ENCODE measurements around the gene KRTAP5-7. TPM values are rescaled to one million over a fixed set of nuclear protein-coding genes. Genes with fewer than 3 reads are reported as not detected.

KRTAP5-7 gene
- polyA plus RNA-seq, 1 of the 3 experiments (the other 2 are of a cell fraction): 0.07 TPM

DNA sequence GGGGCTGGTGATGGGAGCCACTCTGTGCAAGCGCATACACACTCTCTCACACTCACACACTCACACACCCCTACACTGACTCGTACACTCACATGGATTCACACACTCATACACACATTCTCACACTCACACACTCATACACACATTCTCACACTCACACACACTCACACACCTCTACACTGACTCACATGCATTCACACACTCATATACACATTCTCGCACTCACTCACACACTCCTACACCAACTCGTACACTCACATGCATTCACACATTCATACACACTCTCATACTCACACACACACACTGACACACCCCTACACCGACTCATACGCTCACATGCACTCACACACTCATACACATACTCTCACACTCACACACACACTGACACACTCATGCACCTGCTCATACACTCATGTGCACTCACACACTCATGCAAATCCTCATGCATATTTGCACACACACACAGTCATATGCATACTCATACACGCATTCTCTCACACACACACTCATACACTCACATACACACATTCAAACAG, 50.5 kb downstream of the KRTAP5-7 start:
- 51% methylated on average over 7 of the region's 7 CpGs for WGBS (ENCODE audit: low lambda C conversion rate)
- ChIA-PET POLR2A (no interaction called here), CTCF (no interaction called here)
- H3K36me3 ChIP-seq (replicated peaks in 1 of 2; ENCODE audit: control insufficient read depth in 1 of 2, insufficient read depth in 2 of 2, low read length in 1 of 2): no peaks in the 10 kb centered on the region
- no peaks in the 10 kb centered on the region for H3K79me2 ChIP-seq (ENCODE audit: insufficient read depth)
- no peaks in the 10 kb centered on the region for H3K9me3 ChIP-seq
- no peak overlapping the region for H2AFZ ChIP-seq (ENCODE audit: low read depth)
- no peak overlapping the region for H3K4me2 ChIP-seq
- H3K27ac ChIP-seq (ENCODE audit: low read depth in 2 of 2, low read length in 1 of 2): no peak overlapping the region
- no peaks in the 10 kb centered on the region for H3F3A ChIP-seq (replicated peaks; ENCODE audit: insufficient read depth)
- no peak overlapping the region for H3K9ac ChIP-seq
- no peaks in the 10 kb centered on the region for H3K27me3 ChIP-seq (ENCODE audit: insufficient read depth)
- no peaks in the 10 kb centered on the region for H3K9me2 ChIP-seq
- H4K20me1 ChIP-seq (ENCODE audit: insufficient read depth): no peaks in the 10 kb centered on the region
- no peak overlapping the region for H3K4me3 ChIP-seq (ENCODE audit: low read depth in 2 of 2, low read length in 1 of 2)
- peaks cover 0 to 5% of the 10 kb centered on the region in 2 experiments; a peak in 1 of 4 replicates for H3K4me1 ChIP-seq (ENCODE audit: control insufficient read depth in 1 of 2, insufficient read depth in 2 of 2, low read depth in 1 of 2, low read length in 1 of 2)
- no peak for DNase-seq
- no peak for TF ChIP-seq RCOR1 (IDR thresholded peaks at IDR 0.05; ENCODE audit: low read length)

Small RNAs within 50 kb of the gene (small RNA-seq; reads per million reads assigned to genes)
- gene AP000867.1: 0 reads per million in 7 experiments

Other genes with a start within 250 kb of the KRTAP5-7 start
- 21.4 and 22.5 TPM in 2 replicates for gene DHCR7, start 78.9 kb upstream of the KRTAP5-7 start, polyA plus RNA-seq (2012; rRNA removed)
- 62.5 and 74.0 TPM in 2 replicates for gene NADSYN1, start 74.1 kb upstream of the KRTAP5-7 start, polyA plus RNA-seq (2012; rRNA removed)
- 0.06 TPM in 1 of 2 replicates, not detected in the other for gene KRTAP5-8, start 10.8 kb downstream of the KRTAP5-7 start, polyA plus RNA-seq (2012; rRNA removed)
- gene KRTAP5-9, start 21.2 kb downstream of the KRTAP5-7 start, polyA plus RNA-seq (2012; rRNA removed): not detected in 2 replicates
- gene KRTAP5-10, start 38.3 kb downstream of the KRTAP5-7 start, polyA plus RNA-seq (2012; rRNA removed): not detected in 2 replicates
- gene KRTAP5-11, start 55.6 kb downstream of the KRTAP5-7 start, polyA plus RNA-seq (2012; rRNA removed): not detected in 2 replicates

Data from SK-N-SH (cell line).